H1 (cell line): ENCODE data around the gene POC1B. TPM values are rescaled to one million over a fixed set of nuclear protein-coding genes. Genes with fewer than 3 reads are reported as not detected.
A peak's percentile ranks its signal among the peaks of the same experiment; 100 is the strongest.

Experiments used
- CTCF ChIA-PET: fragments of 300-600 bp; sonication (Branson Sonifier 250); formaldehyde crosslinking; loops from one replicate; lab custom pipeline; 2021; ENCODE audit not compliant: partially characterized antibody; lab: Charles Lee
- POLR2A ChIA-PET: fragments of 300-600 bp; sonication (Branson Sonifier 250); formaldehyde crosslinking; loops from one replicate; lab custom pipeline; 2021; ENCODE audit warnings: inconsistent platforms; ENCODE audit not compliant: partially characterized antibody; lab: Charles Lee
- DNase-seq, 2 experiments: peaks; one replicate each; pipeline versions ENCODE4 v3.0.0 to v3.0.0-alpha.2; 2010 to 2022; ENCODE audit warnings: low spot score in 2 of 2, low read depth in 1 of 2, mixed read lengths in 1 of 2
- FAIRE-seq: peaks from 2 replicates; lab custom pipeline; 2011; peaks lifted over from hg19 to GRCh38; lab: Jason Lieb, UNC
- H2AFZ ChIP-seq: 2 replicates; pipeline ENCODE4 v1.8.1; 2012; ENCODE audit warnings: low read length, inconsistent platforms
- H2AK5ac ChIP-seq: 2 replicates; pipeline ENCODE4 v1.6.1; 2013; ENCODE audit warnings: low read depth, low read length
- H2BK120ac ChIP-seq: replicated peaks from 2 replicates; pipeline ENCODE3; 2013; ENCODE audit warnings: low read depth, low read length, inconsistent platforms
- H2BK12ac ChIP-seq: 2 replicates; pipeline ENCODE4 v1.6.1; 2013; ENCODE audit warnings: low read depth, low read length
- H2BK15ac ChIP-seq: 2 replicates; pipeline ENCODE4 v1.6.1; 2013; ENCODE audit warnings: low read length
- H2BK20ac ChIP-seq: 2 replicates; pipeline ENCODE4 v1.6.1; 2013; ENCODE audit warnings: low read length
- H2BK5ac ChIP-seq: 2 replicates; pipeline ENCODE4 v1.6.1; 2013; ENCODE audit warnings: low read depth, low read length
- H3K14ac ChIP-seq: 2 replicates; pipeline ENCODE4 v1.6.1; 2013; ENCODE audit warnings: inconsistent platforms; ENCODE audit not compliant: insufficient read length
- H3K18ac ChIP-seq: 2 replicates; pipeline ENCODE4 v1.6.1; 2013; ENCODE audit warnings: low read length; ENCODE audit errors: extremely low read depth
- H3K23ac ChIP-seq: 2 replicates; pipeline ENCODE4 v1.6.1; 2013; ENCODE audit warnings: inconsistent platforms; ENCODE audit not compliant: insufficient read length
- H3K23me2 ChIP-seq: 2 replicates; pipeline ENCODE4 v1.6.1; 2013; ENCODE audit warnings: low read depth, low read length
- H3K27ac ChIP-seq: 2 replicates; pipeline ENCODE4 v1.6.1; 2011; ENCODE audit warnings: low read depth, low read length, inconsistent platforms
- H3K27me3 ChIP-seq, 4 experiments: replicated peaks in 1 of 4; 1 replicate in 1 of 4; 2 replicates in 3 of 4; pipeline versions ENCODE4 v1.6.1 to v1.8.1; 2011 to 2013; ENCODE audit warnings: low read length in 3 of 4, mild to moderate bottlenecking in 3 of 4, inconsistent platforms in 2 of 4, mixed read lengths in 2 of 4, moderate library complexity in 1 of 4; ENCODE audit not compliant: control insufficient read depth in 3 of 4, insufficient read depth in 3 of 4; ENCODE audit errors: extremely low read depth in 1 of 4
- H3K36me3 ChIP-seq, 4 experiments: 2 replicates each; pipeline versions ENCODE4 v1.6.1 to v1.8.1; 2011 to 2013; ENCODE audit warnings: mild to moderate bottlenecking in 4 of 4, low read length in 3 of 4, moderate library complexity in 2 of 4, control low read depth in 1 of 4, inconsistent platforms in 1 of 4; ENCODE audit not compliant: insufficient read depth in 4 of 4, control insufficient read depth in 2 of 4
- H3K4ac ChIP-seq: replicated peaks from 2 replicates; pipeline ENCODE3; 2013; ENCODE audit warnings: low read length, low read depth, mixed read lengths, inconsistent platforms; ENCODE audit not compliant: insufficient read length
- H3K4me1 ChIP-seq, 4 experiments: replicated peaks in 1 of 4; 1 replicate in 1 of 4; 2 replicates in 3 of 4; pipeline versions ENCODE4 v1.6.1 to v1.8.1; 2011 to 2013; ENCODE audit warnings: low read length in 3 of 4, inconsistent platforms in 2 of 4, mixed read lengths in 1 of 4; ENCODE audit not compliant: insufficient read depth in 4 of 4, control insufficient read depth in 3 of 4
- H3K4me2 ChIP-seq, 2 experiments: 2 replicates each; pipeline versions ENCODE4 v1.6.1 to v1.8.1; 2011 to 2013; ENCODE audit warnings: low read depth in 2 of 2, low read length in 2 of 2, control low read depth in 1 of 2, inconsistent platforms in 1 of 2, mild to moderate bottlenecking in 1 of 2; ENCODE audit not compliant: insufficient read depth in 1 of 2
- H3K4me3 ChIP-seq, 4 experiments: fragments of 200-600, 300-600 bp in 1 of 4; sonication (generic), shearing (Covaris generic), sonication (Bioruptor Twin) in 1 of 4; 2 replicates each; pipeline versions ENCODE4 v1.5.1 to v1.8.1; 2011 to 2016; ENCODE audit warnings: low read length in 4 of 4, low read depth in 3 of 4, control low read depth in 2 of 4, inconsistent platforms in 2 of 4, mild to moderate bottlenecking in 2 of 4, mixed read lengths in 1 of 4, moderate library complexity in 1 of 4; ENCODE audit not compliant: insufficient read depth in 2 of 4; ENCODE audit errors: extremely low read depth in 1 of 4
- H3K56ac ChIP-seq: replicated peaks from 2 replicates; pipeline ENCODE3; 2013; ENCODE audit warnings: low read depth, mild to moderate bottlenecking, mixed read lengths, low read length, inconsistent platforms; ENCODE audit not compliant: insufficient read length
- H3K79me1 ChIP-seq: 2 replicates; pipeline ENCODE4 v1.6.1; 2013; ENCODE audit warnings: low read depth, low read length, control low read depth
- H3K79me2 ChIP-seq, 2 experiments: 2 replicates each; pipeline versions ENCODE4 v1.6.1 to v1.8.1; 2012 to 2013; ENCODE audit warnings: low read length in 2 of 2, mild to moderate bottlenecking in 2 of 2, inconsistent platforms in 1 of 2; ENCODE audit not compliant: insufficient read depth in 2 of 2, control insufficient read depth in 1 of 2
- H3K9ac ChIP-seq, 4 experiments: replicated peaks in 1 of 4; 1 replicate in 1 of 4; 2 replicates in 3 of 4; pipeline versions ENCODE4 v1.6.1 to v1.8.1; 2011 to 2013; ENCODE audit warnings: low read depth in 3 of 4, low read length in 3 of 4, control low read depth in 2 of 4, mild to moderate bottlenecking in 2 of 4, moderate library complexity in 2 of 4, inconsistent platforms in 1 of 4; ENCODE audit errors: extremely low read depth in 1 of 4
- H3K9me3 ChIP-seq, 2 experiments: 2 replicates each; pipeline versions ENCODE4 v1.6.1 to v1.8.1; 2012 to 2013; ENCODE audit warnings: mild to moderate bottlenecking in 2 of 2, moderate library complexity in 2 of 2, control low read depth in 1 of 2, inconsistent platforms in 1 of 2, low read depth in 1 of 2, low read length in 1 of 2, mixed read lengths in 1 of 2; ENCODE audit not compliant: insufficient read depth in 2 of 2
- H4K20me1 ChIP-seq, 2 experiments: replicated peaks in 1 of 2; 2 replicates each; pipeline versions ENCODE3 to v1.8.1; 2011 to 2013; ENCODE audit warnings: inconsistent platforms in 2 of 2, low read length in 2 of 2, mild to moderate bottlenecking in 1 of 2; ENCODE audit not compliant: insufficient read depth in 2 of 2, control insufficient read depth in 1 of 2
- H4K5ac ChIP-seq: 2 replicates; pipeline ENCODE4 v1.6.1; 2013; ENCODE audit warnings: low read length, low read depth, mixed read lengths, inconsistent platforms; ENCODE audit not compliant: insufficient read length
- H4K8ac ChIP-seq: 2 replicates; pipeline ENCODE4 v1.8.0; 2013; ENCODE audit warnings: mild to moderate bottlenecking, moderate library complexity, low read length, inconsistent platforms; ENCODE audit not compliant: insufficient read depth; ENCODE audit errors: extremely low read depth
- H4K91ac ChIP-seq: replicated peaks from 2 replicates; pipeline ENCODE3; 2013; ENCODE audit warnings: low read length, mixed read lengths, inconsistent platforms; ENCODE audit not compliant: insufficient read length
- EZH2 ChIP-seq: fragments of 200-600 bp; sonication (generic); IDR thresholded peaks from 2 replicates; pipeline ENCODE4 v1.7.1; 2012; ENCODE audit warnings: low read depth, mild to moderate bottlenecking, moderate library complexity, low read length, inconsistent platforms; ENCODE audit not compliant: severe bottlenecking
- TEAD4 ChIP-seq: IDR thresholded peaks from 2 replicates; pipeline ENCODE4 v1.6.1; 2012; ENCODE audit warnings: low read depth, low read length, inconsistent platforms, mixed read lengths
- WGBS, 2 experiments: shearing (Covaris generic) in 1 of 2; methylation state at CpG; one replicate each; pipeline versions ENCODE4 v1.1.6 to v1.1.7; 2013 to 2015; ENCODE audit warnings: low lambda C conversion rate in 2 of 2, mixed read lengths in 2 of 2, inconsistent platforms in 1 of 2, low coverage in 1 of 2, missing lambda C conversion rate in 1 of 2; ENCODE audit not compliant: insufficient replicate concordance in 2 of 2, insufficient coverage in 1 of 2, insufficient read length in 1 of 2; ENCODE audit errors: extremely low coverage in 1 of 2, missing lambda C conversion rate in 1 of 2; 5-methylcytosine and 5-hydroxymethylcytosine counted together
- polyA plus RNA-seq, 7 experiments: library from polyadenylated mRNA; depleted of rRNA in 3 of 7; stranded (reverse) in 5 of 7; unstranded in 2 of 7; fragments of >200 nt in 5 of 7; fragments of 200-250 nt in 2 of 7; gene quantifications; 1 replicate in 5 of 7; 2 replicates in 1 of 7; 4 replicates in 1 of 7; pipeline versions ENCODE4 v1.2.1 to v1.2.3, GENCODE V29; 2011 to 2013; ENCODE audit warnings: missing spikeins in 2 of 7, mixed read lengths in 2 of 7
- total RNA-seq: library from RNA; stranded (reverse); fragmentation: NEBNext Ultra II Directional; extraction: Animal tissue kit (Norgen Biotek cat#: 25700); gene quantifications from 2 replicates; pipeline ENCODE4 v1.2.1, GENCODE V29; 2021

Gene POC1B
- total and polyA plus RNA-seq, 2 of the 8 experiments (the other 6 are each of a cell fraction or from before 2014, with no cell fraction given) = 7.5 to 16.3 TPM

GRCh38 chr12:89414851-89415250 lies 111.0 kb downstream of the POC1B start:
- no peaks in the 10 kb centered on the region for H3K27me3 ChIP-seq
- no peaks in the 10 kb centered on the region for H4K20me1 ChIP-seq
- H2BK120ac ChIP-seq = no peak overlapping the region
- TF ChIP-seq TEAD4 = 0 out of 2 replicates have a peak, but pooled peaks have one; percentile 7
- TF ChIP-seq EZH2 = no peak
- H3K27ac ChIP-seq = no peak overlapping the region
- no peak overlapping the region for H2AK5ac ChIP-seq
- H2AFZ ChIP-seq = no peak overlapping the region
- no peak overlapping the region for H2BK12ac ChIP-seq
- no peak overlapping the region for H2BK5ac ChIP-seq
- peak overlapping the region in 1 of 4 experiments; percentile 8; a peak in 1 of 7 replicates for H3K9ac ChIP-seq
- no peak overlapping the region for H3K4me3 ChIP-seq
- no peaks in the 10 kb centered on the region for H3K79me1 ChIP-seq
- no peak overlapping the region for H2BK20ac ChIP-seq
- H3K14ac ChIP-seq = no peak overlapping the region
- H4K5ac ChIP-seq = no peak overlapping the region
- no peaks in the 10 kb centered on the region for H3K23me2 ChIP-seq
- H3K79me2 ChIP-seq = no peaks in the 10 kb centered on the region
- H3K18ac ChIP-seq = no peak overlapping the region
- DNase-seq = no peak
- WGBS, 2 experiments = 81% methylated on average over 2 of the region's 2 CpGs; no CpG with 5 or more reads in 1 of the 2 experiments
- no peak overlapping the region for H4K91ac ChIP-seq
- H3K9me3 ChIP-seq = no peaks in the 10 kb centered on the region
- H3K56ac ChIP-seq = no peak overlapping the region
- no peak overlapping the region for H4K8ac ChIP-seq
- H3K4me2 ChIP-seq = peak overlapping the region in 1 of 2 experiments; percentile 1; a peak in 1 of 4 replicates
- FAIRE-seq = no peak
- no peak overlapping the region for H2BK15ac ChIP-seq
- ChIA-PET POLR2A (no interaction called here), CTCF (no interaction called here)
- peaks cover 2 to 9% (median 3%) of the 10 kb centered on the region in 4 experiments; a peak in 4 of 7 replicates for H3K4me1 ChIP-seq
- H3K23ac ChIP-seq = no peak overlapping the region
- H3K36me3 ChIP-seq = no peaks in the 10 kb centered on the region
- H3K4ac ChIP-seq = no peak overlapping the region
